H1 (cell line): ENCODE measurements around the gene EEF2K. TPM values are rescaled to one million over a fixed set of nuclear protein-coding genes. Genes with fewer than 3 reads are reported as not detected.

Source experiments
- CTCF ChIA-PET: fragments of 300-600 bp; sonication (Branson Sonifier 250); formaldehyde crosslinking; loops from one replicate; lab custom pipeline; 2021; ENCODE audit not compliant: partially characterized antibody; lab: Charles Lee
- POLR2A ChIA-PET: fragments of 300-600 bp; sonication (Branson Sonifier 250); formaldehyde crosslinking; loops from one replicate; lab custom pipeline; 2021; ENCODE audit warnings: inconsistent platforms; ENCODE audit not compliant: partially characterized antibody; lab: Charles Lee
- DNase-seq, 2 experiments: peaks; one replicate each; pipeline versions ENCODE4 v3.0.0 to v3.0.0-alpha.2; 2010 to 2022; ENCODE audit warnings: low spot score in 2 of 2, low read depth in 1 of 2, mixed read lengths in 1 of 2
- FAIRE-seq: peaks from 2 replicates; lab custom pipeline; 2011; peaks lifted over from hg19 to GRCh38; lab: Jason Lieb, UNC
- H2AFZ ChIP-seq: 2 replicates; pipeline ENCODE4 v1.8.1; 2012; ENCODE audit warnings: low read length, inconsistent platforms
- H2AK5ac ChIP-seq: 2 replicates; pipeline ENCODE4 v1.6.1; 2013; ENCODE audit warnings: low read depth, low read length
- H2BK120ac ChIP-seq: replicated peaks from 2 replicates; pipeline ENCODE3; 2013; ENCODE audit warnings: low read depth, low read length, inconsistent platforms
- H2BK12ac ChIP-seq: 2 replicates; pipeline ENCODE4 v1.6.1; 2013; ENCODE audit warnings: low read depth, low read length
- H2BK15ac ChIP-seq: 2 replicates; pipeline ENCODE4 v1.6.1; 2013; ENCODE audit warnings: low read length
- H2BK20ac ChIP-seq: 2 replicates; pipeline ENCODE4 v1.6.1; 2013; ENCODE audit warnings: low read length
- H2BK5ac ChIP-seq: 2 replicates; pipeline ENCODE4 v1.6.1; 2013; ENCODE audit warnings: low read depth, low read length
- H3K14ac ChIP-seq: 2 replicates; pipeline ENCODE4 v1.6.1; 2013; ENCODE audit warnings: inconsistent platforms; ENCODE audit not compliant: insufficient read length
- H3K18ac ChIP-seq: 2 replicates; pipeline ENCODE4 v1.6.1; 2013; ENCODE audit warnings: low read length; ENCODE audit errors: extremely low read depth
- H3K23ac ChIP-seq: 2 replicates; pipeline ENCODE4 v1.6.1; 2013; ENCODE audit warnings: inconsistent platforms; ENCODE audit not compliant: insufficient read length
- H3K23me2 ChIP-seq: 2 replicates; pipeline ENCODE4 v1.6.1; 2013; ENCODE audit warnings: low read depth, low read length
- H3K27ac ChIP-seq: 2 replicates; pipeline ENCODE4 v1.6.1; 2011; ENCODE audit warnings: low read depth, low read length, inconsistent platforms
- H3K27me3 ChIP-seq, 4 experiments: replicated peaks in 1 of 4; 1 replicate in 1 of 4; 2 replicates in 3 of 4; pipeline versions ENCODE4 v1.6.1 to v1.8.1; 2011 to 2013; ENCODE audit warnings: low read length in 3 of 4, mild to moderate bottlenecking in 3 of 4, inconsistent platforms in 2 of 4, mixed read lengths in 2 of 4, moderate library complexity in 1 of 4; ENCODE audit not compliant: control insufficient read depth in 3 of 4, insufficient read depth in 3 of 4; ENCODE audit errors: extremely low read depth in 1 of 4
- H3K36me3 ChIP-seq, 4 experiments: 2 replicates each; pipeline versions ENCODE4 v1.6.1 to v1.8.1; 2011 to 2013; ENCODE audit warnings: mild to moderate bottlenecking in 4 of 4, low read length in 3 of 4, moderate library complexity in 2 of 4, control low read depth in 1 of 4, inconsistent platforms in 1 of 4; ENCODE audit not compliant: insufficient read depth in 4 of 4, control insufficient read depth in 2 of 4
- H3K4ac ChIP-seq: replicated peaks from 2 replicates; pipeline ENCODE3; 2013; ENCODE audit warnings: low read length, low read depth, mixed read lengths, inconsistent platforms; ENCODE audit not compliant: insufficient read length
- H3K4me1 ChIP-seq, 4 experiments: replicated peaks in 1 of 4; 1 replicate in 1 of 4; 2 replicates in 3 of 4; pipeline versions ENCODE4 v1.6.1 to v1.8.1; 2011 to 2013; ENCODE audit warnings: low read length in 3 of 4, inconsistent platforms in 2 of 4, mixed read lengths in 1 of 4; ENCODE audit not compliant: insufficient read depth in 4 of 4, control insufficient read depth in 3 of 4
- H3K4me2 ChIP-seq, 2 experiments: 2 replicates each; pipeline versions ENCODE4 v1.6.1 to v1.8.1; 2011 to 2013; ENCODE audit warnings: low read depth in 2 of 2, low read length in 2 of 2, control low read depth in 1 of 2, inconsistent platforms in 1 of 2, mild to moderate bottlenecking in 1 of 2; ENCODE audit not compliant: insufficient read depth in 1 of 2
- H3K4me3 ChIP-seq, 4 experiments: fragments of 200-600, 300-600 bp in 1 of 4; sonication (generic), shearing (Covaris generic), sonication (Bioruptor Twin) in 1 of 4; 2 replicates each; pipeline versions ENCODE4 v1.5.1 to v1.8.1; 2011 to 2016; ENCODE audit warnings: low read length in 4 of 4, low read depth in 3 of 4, control low read depth in 2 of 4, inconsistent platforms in 2 of 4, mild to moderate bottlenecking in 2 of 4, mixed read lengths in 1 of 4, moderate library complexity in 1 of 4; ENCODE audit not compliant: insufficient read depth in 2 of 4; ENCODE audit errors: extremely low read depth in 1 of 4
- H3K56ac ChIP-seq: replicated peaks from 2 replicates; pipeline ENCODE3; 2013; ENCODE audit warnings: low read depth, mild to moderate bottlenecking, mixed read lengths, low read length, inconsistent platforms; ENCODE audit not compliant: insufficient read length
- H3K79me1 ChIP-seq: 2 replicates; pipeline ENCODE4 v1.6.1; 2013; ENCODE audit warnings: low read depth, low read length, control low read depth
- H3K79me2 ChIP-seq, 2 experiments: 2 replicates each; pipeline versions ENCODE4 v1.6.1 to v1.8.1; 2012 to 2013; ENCODE audit warnings: low read length in 2 of 2, mild to moderate bottlenecking in 2 of 2, inconsistent platforms in 1 of 2; ENCODE audit not compliant: insufficient read depth in 2 of 2, control insufficient read depth in 1 of 2
- H3K9ac ChIP-seq, 4 experiments: replicated peaks in 1 of 4; 1 replicate in 1 of 4; 2 replicates in 3 of 4; pipeline versions ENCODE4 v1.6.1 to v1.8.1; 2011 to 2013; ENCODE audit warnings: low read depth in 3 of 4, low read length in 3 of 4, control low read depth in 2 of 4, mild to moderate bottlenecking in 2 of 4, moderate library complexity in 2 of 4, inconsistent platforms in 1 of 4; ENCODE audit errors: extremely low read depth in 1 of 4
- H3K9me3 ChIP-seq, 2 experiments: 2 replicates each; pipeline versions ENCODE4 v1.6.1 to v1.8.1; 2012 to 2013; ENCODE audit warnings: mild to moderate bottlenecking in 2 of 2, moderate library complexity in 2 of 2, control low read depth in 1 of 2, inconsistent platforms in 1 of 2, low read depth in 1 of 2, low read length in 1 of 2, mixed read lengths in 1 of 2; ENCODE audit not compliant: insufficient read depth in 2 of 2
- H4K20me1 ChIP-seq, 2 experiments: replicated peaks in 1 of 2; 2 replicates each; pipeline versions ENCODE3 to v1.8.1; 2011 to 2013; ENCODE audit warnings: inconsistent platforms in 2 of 2, low read length in 2 of 2, mild to moderate bottlenecking in 1 of 2; ENCODE audit not compliant: insufficient read depth in 2 of 2, control insufficient read depth in 1 of 2
- H4K5ac ChIP-seq: 2 replicates; pipeline ENCODE4 v1.6.1; 2013; ENCODE audit warnings: low read length, low read depth, mixed read lengths, inconsistent platforms; ENCODE audit not compliant: insufficient read length
- H4K8ac ChIP-seq: 2 replicates; pipeline ENCODE4 v1.8.0; 2013; ENCODE audit warnings: mild to moderate bottlenecking, moderate library complexity, low read length, inconsistent platforms; ENCODE audit not compliant: insufficient read depth; ENCODE audit errors: extremely low read depth
- H4K91ac ChIP-seq: replicated peaks from 2 replicates; pipeline ENCODE3; 2013; ENCODE audit warnings: low read length, mixed read lengths, inconsistent platforms; ENCODE audit not compliant: insufficient read length
- CEBPB ChIP-seq: IDR thresholded peaks from 2 replicates; pipeline ENCODE4 v1.6.1; 2012; ENCODE audit warnings: low read depth, low read length
- CTCF ChIP-seq, 3 experiments: IDR thresholded peaks; 1 replicate in 2 of 3; 2 replicates in 1 of 3; pipeline versions ENCODE4 v1.5.1 to v1.6.1; 2011; ENCODE audit warnings: low read length in 3 of 3, mild to moderate bottlenecking in 3 of 3, inconsistent platforms in 2 of 3, low read depth in 1 of 3, moderate library complexity in 1 of 3; ENCODE audit not compliant: insufficient read depth in 1 of 3; ENCODE audit errors: control extremely low read depth in 1 of 3
- EZH2 ChIP-seq: fragments of 200-600 bp; sonication (generic); IDR thresholded peaks from 2 replicates; pipeline ENCODE4 v1.7.1; 2012; ENCODE audit warnings: low read depth, mild to moderate bottlenecking, moderate library complexity, low read length, inconsistent platforms; ENCODE audit not compliant: severe bottlenecking
- KDM1A ChIP-seq: fragments of 200-600, 300-600 bp; sonication (generic); IDR thresholded peaks from 2 replicates; pipeline ENCODE4 v1.7.1; 2016; ENCODE audit warnings: mild to moderate bottlenecking, low read length, borderline replicate concordance
- RAD21 ChIP-seq, 2 experiments: IDR thresholded peaks in 1 of 2; conservative IDR thresholded peaks in 1 of 2; 2 replicates each; pipeline ENCODE4 v1.6.1; 2011; ENCODE audit warnings: low read depth in 2 of 2, low read length in 2 of 2, improper control_type of control experiment in 1 of 2, inconsistent platforms in 1 of 2, mild to moderate bottlenecking in 1 of 2, moderate library complexity in 1 of 2
- RXRA ChIP-seq: IDR thresholded peaks from 2 replicates; pipeline ENCODE4 v1.6.1; 2011; ENCODE audit warnings: low read depth, mild to moderate bottlenecking, low read length, moderate library complexity; ENCODE audit not compliant: insufficient read depth
- SIN3A ChIP-seq, 2 experiments: IDR thresholded peaks in 1 of 2; conservative IDR thresholded peaks in 1 of 2; 2 replicates each; pipeline ENCODE4 v1.6.1; 2011 to 2012; ENCODE audit warnings: low read length in 2 of 2, improper control_type of control experiment in 1 of 2, low read depth in 1 of 2, mild to moderate bottlenecking in 1 of 2
- SIX5 ChIP-seq: IDR thresholded peaks from 2 replicates; pipeline ENCODE4 v1.6.1; 2011; ENCODE audit warnings: mild to moderate bottlenecking, low read depth, low read length
- TCF12 ChIP-seq: IDR thresholded peaks from 2 replicates; pipeline ENCODE4 v1.6.1; 2011; ENCODE audit warnings: low read depth, mild to moderate bottlenecking, low read length
- WGBS, 2 experiments: shearing (Covaris generic) in 1 of 2; methylation state at CpG; one replicate each; pipeline versions ENCODE4 v1.1.6 to v1.1.7; 2013 to 2015; ENCODE audit warnings: low lambda C conversion rate in 2 of 2, mixed read lengths in 2 of 2, inconsistent platforms in 1 of 2, low coverage in 1 of 2, missing lambda C conversion rate in 1 of 2; ENCODE audit not compliant: insufficient replicate concordance in 2 of 2, insufficient coverage in 1 of 2, insufficient read length in 1 of 2; ENCODE audit errors: extremely low coverage in 1 of 2, missing lambda C conversion rate in 1 of 2; 5-methylcytosine and 5-hydroxymethylcytosine counted together
- polyA plus RNA-seq, 7 experiments: library from polyadenylated mRNA; depleted of rRNA in 3 of 7; stranded (reverse) in 5 of 7; unstranded in 2 of 7; fragments of >200 nt in 5 of 7; fragments of 200-250 nt in 2 of 7; gene quantifications; 1 replicate in 5 of 7; 2 replicates in 1 of 7; 4 replicates in 1 of 7; pipeline versions ENCODE4 v1.2.1 to v1.2.3, GENCODE V29; 2011 to 2013; ENCODE audit warnings: missing spikeins in 2 of 7, mixed read lengths in 2 of 7
- total RNA-seq: library from RNA; stranded (reverse); fragmentation: NEBNext Ultra II Directional; extraction: Animal tissue kit (Norgen Biotek cat#: 25700); gene quantifications from 2 replicates; pipeline ENCODE4 v1.2.1, GENCODE V29; 2021

EEF2K gene
- total and polyA plus RNA-seq, 2 of the 8 experiments (the other 6 are each of a cell fraction or from before 2014, with no cell fraction given), result 14.9 to 30.2 TPM

- Histone ChIP-seq H3K9ac (no peak overlapping the region), H3K4me1 (no peaks in the 10 kb centered on the region), H3K27ac (no peak overlapping the region), H2AFZ (no peak overlapping the region), H3K23ac (no peak overlapping the region), H2BK20ac (no peak overlapping the region), H3K9me3 (no peaks in the 10 kb centered on the region), H3K79me1 (peaks cover 3% of the 10 kb centered on the region; the same call in 1 of the 2 replicates), H3K4me3 (no peak overlapping the region), H2BK5ac (no peak overlapping the region), H4K20me1 (peaks cover 3 to 12% of the 10 kb centered on the region in 2 experiments), H3K27me3 (no peaks in the 10 kb centered on the region), H3K36me3 (peaks cover 14 to 66% (median 51%) of the 10 kb centered on the region in 4 experiments), H2BK12ac (no peak overlapping the region), H3K4me2 (no peak overlapping the region), H3K14ac (no peak overlapping the region), H3K18ac (no peak overlapping the region), H2AK5ac (no peak overlapping the region), H3K4ac (no peak overlapping the region), H2BK15ac (no peak overlapping the region), H3K56ac (no peak overlapping the region), H4K91ac (no peak overlapping the region), H4K8ac (no peak overlapping the region), H4K5ac (no peak overlapping the region), H2BK120ac (no peak overlapping the region), H3K79me2 (no peaks in the 10 kb centered on the region), H3K23me2 (no peaks in the 10 kb centered on the region)
- WGBS, 2 experiments, result 93% methylated on average over 9 of the region's 10 CpGs; no CpG with 5 or more reads in 1 of the 2 experiments
- DNase-seq (no peak), FAIRE-seq (no peak)
- ChIA-PET POLR2A (interaction anchor here (0.9 kb wide), 2 partner anchors 9 to 10 kb away, joined by 3 read pairs; no protein-coding TSS in a partner anchor), CTCF (interaction anchor here (0.8 to 1.3 kb wide), 2 partner anchors 8 to 10 kb away, joined by 3 to 5 read pairs; no protein-coding TSS in a partner anchor)
- TF ChIP-seq CTCF (IDR thresholded peaks at IDR 0.05; ENCODE audit: control extremely low read depth in 1 of 3, insufficient read depth in 1 of 3, low read depth in 1 of 3, low read length in 3 of 3) (no peak), KDM1A (no peak), RAD21 (IDR thresholded peaks at IDR 0.05 in 1 of 2, conservative IDR thresholded peaks at IDR 0.05 in 1 of 2; ENCODE audit: low read depth in 2 of 2, low read length in 2 of 2) (no peak), SIN3A (conservative IDR thresholded peaks at IDR 0.05 in 1 of 2, IDR thresholded peaks at IDR 0.05 in 1 of 2; ENCODE audit: low read depth in 1 of 2, low read length in 2 of 2) (no peak), CEBPB (no peak), RXRA (no peak), SIX5 (no peak), TCF12 (no peak), EZH2 (no peak)
These were observed 122.1 kb downstream of the EEF2K start for GRCh38 chr16:22328081-22328725.
